ENCODE results near the gene ZC3H13. TPM values are rescaled to one million over a fixed set of nuclear protein-coding genes. Genes with fewer than 3 reads are reported as not detected.

Gene ZC3H13
- total RNA-seq, 4 donors from 2014 or later = 26.9 to 41.4 (median 36.0) TPM

DNA sequence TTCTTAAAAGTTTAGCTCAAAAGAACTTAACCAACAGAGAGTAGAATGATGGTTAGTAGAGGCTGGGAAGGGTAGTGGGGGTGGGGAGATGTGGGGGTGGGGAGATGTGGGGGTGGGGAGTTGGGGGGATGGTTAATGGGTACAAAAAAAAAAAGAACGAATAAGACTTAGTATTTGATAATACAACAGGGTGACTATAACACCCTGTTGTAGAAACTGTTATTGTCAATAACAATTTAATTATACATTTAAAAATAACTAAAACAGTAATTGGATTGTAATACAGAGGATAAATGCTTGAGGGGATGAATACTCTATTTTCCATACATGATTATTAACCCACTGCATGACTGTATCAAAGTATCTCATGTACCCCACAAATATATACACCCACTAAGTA lies 91.1 kb downstream of the ZC3H13 start:
- Histone ChIP-seq H3K4me1 (no peaks in the 10 kb centered on the region), H3K36me3 (peaks cover 13 to 28% of the 10 kb centered on the region in 2 donors), H3K4me3 (replicated peaks in 1 of 3) (no peak overlapping the region), H3K27me3 (no peaks in the 10 kb centered on the region), H3K9me3 (no peaks in the 10 kb centered on the region), H3K27ac (no peak overlapping the region)
- 91 to 96% methylated on average over 1 of the region's 1 CpG for WGBS, 2 donors
- no peak for DNase-seq
- no peak for TF ChIP-seq POLR2A (IDR thresholded peaks at IDR 0.05)
- TF ChIP-seq, protein P1, sequence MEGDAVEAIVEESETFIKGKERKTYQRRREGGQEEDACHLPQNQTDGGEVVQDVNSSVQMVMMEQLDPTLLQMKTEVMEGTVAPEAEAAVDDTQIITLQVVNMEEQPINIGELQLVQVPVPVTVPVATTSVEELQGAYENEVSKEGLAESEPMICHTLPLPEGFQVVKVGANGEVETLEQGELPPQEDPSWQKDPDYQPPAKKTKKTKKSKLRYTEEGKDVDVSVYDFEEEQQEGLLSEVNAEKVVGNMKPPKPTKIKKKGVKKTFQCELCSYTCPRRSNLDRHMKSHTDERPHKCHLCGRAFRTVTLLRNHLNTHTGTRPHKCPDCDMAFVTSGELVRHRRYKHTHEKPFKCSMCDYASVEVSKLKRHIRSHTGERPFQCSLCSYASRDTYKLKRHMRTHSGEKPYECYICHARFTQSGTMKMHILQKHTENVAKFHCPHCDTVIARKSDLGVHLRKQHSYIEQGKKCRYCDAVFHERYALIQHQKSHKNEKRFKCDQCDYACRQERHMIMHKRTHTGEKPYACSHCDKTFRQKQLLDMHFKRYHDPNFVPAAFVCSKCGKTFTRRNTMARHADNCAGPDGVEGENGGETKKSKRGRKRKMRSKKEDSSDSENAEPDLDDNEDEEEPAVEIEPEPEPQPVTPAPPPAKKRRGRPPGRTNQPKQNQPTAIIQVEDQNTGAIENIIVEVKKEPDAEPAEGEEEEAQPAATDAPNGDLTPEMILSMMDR (IDR thresholded peaks at IDR 0.05) = no peak
- intact Hi-C loops (cut with DNase I) = no loop called here

DNA sequence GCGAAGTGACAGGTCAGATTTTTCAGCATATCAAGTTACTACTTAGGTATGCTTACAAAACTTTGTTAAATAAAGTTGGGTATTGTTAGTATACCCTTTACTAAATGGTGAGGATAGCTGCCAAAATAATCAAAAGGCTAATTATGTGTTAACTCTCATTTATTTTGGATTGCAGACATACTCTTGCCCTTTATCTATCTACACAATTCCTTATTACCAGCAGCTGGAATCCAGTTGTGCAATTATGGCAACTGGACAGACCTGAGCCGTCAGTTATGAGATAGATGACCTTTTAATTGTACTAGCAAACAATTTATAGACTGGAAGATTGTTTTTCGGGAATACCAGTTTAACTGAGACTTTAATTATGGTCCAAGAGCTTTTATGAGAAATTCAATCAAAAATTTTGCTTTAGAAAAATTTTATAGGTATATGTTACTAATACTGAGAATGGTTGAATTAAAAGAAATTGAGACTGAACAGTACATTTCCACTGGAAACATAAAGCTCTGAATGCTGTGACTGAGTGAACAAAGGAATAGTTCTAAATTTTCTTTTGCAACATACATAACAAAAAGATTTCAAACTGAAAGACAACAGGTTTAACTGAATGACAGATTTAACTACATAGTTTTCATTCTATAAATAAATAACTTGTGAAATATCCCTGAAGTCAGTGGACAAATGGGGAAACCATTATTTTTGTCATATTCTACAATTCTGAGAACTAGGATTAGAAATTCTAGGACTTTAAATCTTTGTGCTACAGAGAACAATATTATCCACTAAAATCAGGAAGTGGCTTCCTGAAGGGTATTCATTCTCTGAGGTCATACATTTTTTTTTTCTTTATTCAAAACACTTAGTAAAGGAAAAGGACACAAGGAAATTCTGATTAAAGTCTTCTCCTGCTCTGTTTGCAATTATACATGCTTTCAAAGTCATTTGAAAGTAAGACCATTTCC lies 97.4 kb downstream of the ZC3H13 start:
- H3K27me3 ChIP-seq = no peaks in the 10 kb centered on the region
- H3K9me3 ChIP-seq = no peaks in the 10 kb centered on the region

DNA sequence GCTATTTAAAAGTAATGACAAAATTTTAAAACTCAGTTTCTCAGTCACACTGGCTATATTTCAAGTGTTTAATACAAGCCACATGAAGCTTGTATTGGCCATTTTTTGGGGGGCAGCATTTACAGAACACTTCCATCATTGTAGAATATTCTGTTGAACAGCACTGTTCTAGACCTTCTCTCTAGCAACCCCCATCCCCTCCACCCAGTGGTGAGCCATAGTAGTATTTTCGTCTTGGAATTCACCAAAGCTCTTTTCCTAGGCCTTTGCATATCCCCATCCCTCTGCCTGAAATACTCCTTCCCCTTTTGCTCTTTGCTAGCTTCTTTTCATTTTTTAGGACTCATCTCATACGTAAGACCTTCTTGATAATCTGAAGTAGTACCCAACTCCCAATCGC lies 99.5 kb downstream of the ZC3H13 start:
- DNase-seq = no peak

More for the DNA sequence above, 97.4 kb downstream of the ZC3H13 start:
- no peaks in the 10 kb centered on the region for H3K4me1 ChIP-seq
- no peak overlapping the region for H3K4me3 ChIP-seq (replicated peaks in 1 of 3)
- DNase-seq = no peak
- peaks cover 17 to 19% of the 10 kb centered on the region in 2 donors for H3K36me3 ChIP-seq
- intact Hi-C loops (cut with DNase I) = no loop called here
- 95 to 97% methylated on average over 3 of the region's 3 CpGs for WGBS, 2 donors
- H3K27ac ChIP-seq = no peak overlapping the region
- TF ChIP-seq, protein P1 (IDR thresholded peaks at IDR 0.05) = no peak
- TF ChIP-seq POLR2A (IDR thresholded peaks at IDR 0.05) = no peak

DNA sequence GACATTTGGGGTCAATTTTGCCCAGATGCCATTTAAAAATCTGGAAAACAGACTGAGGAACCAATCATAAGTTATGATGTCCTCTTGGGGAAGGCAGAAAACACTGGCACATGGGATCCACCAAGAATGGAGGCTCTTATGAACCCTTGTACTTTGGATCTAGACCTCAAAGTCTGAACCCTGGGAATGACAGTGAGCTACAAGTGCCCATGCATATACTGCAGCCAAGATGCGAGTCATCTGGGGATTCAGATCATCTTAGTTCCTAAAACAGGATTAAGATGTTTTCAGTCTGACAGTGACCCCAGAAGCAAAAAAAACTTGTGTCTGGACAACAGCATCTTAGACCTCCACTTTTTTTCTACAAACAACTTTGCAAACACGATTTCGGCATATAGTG lies 100.8 kb downstream of the ZC3H13 start:
- Histone ChIP-seq H3K4me3 (replicated peaks in 1 of 3) (no peak overlapping the region), H3K27me3 (no peaks in the 10 kb centered on the region), H3K4me1 (no peaks in the 10 kb centered on the region), H3K27ac (no peak overlapping the region), H3K9me3 (no peaks in the 10 kb centered on the region), H3K36me3 (peaks cover 7 to 11% of the 10 kb centered on the region in 2 donors)
- WGBS, 2 donors = 83 to 94% methylated on average over 3 of the region's 3 CpGs
- TF ChIP-seq, protein P1 (IDR thresholded peaks at IDR 0.05) = no peak
- no peak for TF ChIP-seq POLR2A (IDR thresholded peaks at IDR 0.05)
- no peak for DNase-seq
- intact Hi-C loops (cut with DNase I) = no loop called here

More for the DNA sequence above, 99.5 kb downstream of the ZC3H13 start:
- no peaks in the 10 kb centered on the region for H3K4me1 ChIP-seq
- H3K4me3 ChIP-seq (replicated peaks in 1 of 3) = no peak overlapping the region
- WGBS, 2 donors = 95 to 97% methylated on average over 3 of the region's 3 CpGs
- no peaks in the 10 kb centered on the region for H3K9me3 ChIP-seq
- TF ChIP-seq POLR2A (IDR thresholded peaks at IDR 0.05) = no peak
- TF ChIP-seq, protein P1 (IDR thresholded peaks at IDR 0.05) = no peak
- intact Hi-C loops (cut with DNase I) = no loop called here
- peaks cover 17 to 19% of the 10 kb centered on the region in 2 donors for H3K36me3 ChIP-seq
- H3K27me3 ChIP-seq = no peaks in the 10 kb centered on the region
- no peak overlapping the region for H3K27ac ChIP-seq

DNA sequence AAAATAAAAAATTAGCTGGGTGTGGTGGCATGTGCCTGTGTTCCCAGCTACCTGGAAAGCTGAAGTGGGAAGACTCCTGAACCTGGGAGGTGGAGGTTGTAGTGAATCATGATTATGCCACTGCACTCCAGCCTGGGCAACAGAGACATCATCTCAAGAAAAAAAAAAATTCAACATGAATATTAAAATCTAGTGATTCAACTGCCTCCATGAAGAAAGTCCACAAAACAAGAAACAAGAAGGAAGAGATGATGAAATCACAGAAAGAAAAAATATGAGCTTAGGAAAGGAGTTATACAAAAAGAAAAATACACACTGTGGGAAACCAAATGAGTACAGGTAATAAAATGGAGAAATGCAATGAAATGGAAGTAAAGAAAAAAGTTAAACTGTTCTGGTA lies 101.4 kb downstream of the ZC3H13 start:
- intact Hi-C loops (cut with DNase I) = no loop called here
- no peak overlapping the region for H3K27ac ChIP-seq
- no peak for TF ChIP-seq POLR2A (IDR thresholded peaks at IDR 0.05)
- TF ChIP-seq, protein P1 (IDR thresholded peaks at IDR 0.05) = no peak

More for the DNA sequence above, 101.4 kb downstream of the ZC3H13 start:
- no peaks in the 10 kb centered on the region for H3K27me3 ChIP-seq
- peaks cover 1 to 8% of the 10 kb centered on the region in 2 donors for H3K36me3 ChIP-seq
- no peak for DNase-seq
- H3K4me1 ChIP-seq = no peaks in the 10 kb centered on the region
- no peaks in the 10 kb centered on the region for H3K9me3 ChIP-seq
- no peak overlapping the region for H3K4me3 ChIP-seq (replicated peaks in 1 of 3)

All from thyroid gland (tissue), 4 donors.